Cardiac septum (tissue), 1 donor: ENCODE measurements around the gene CXXC4. TPM values are rescaled to one million over a fixed set of nuclear protein-coding genes. Genes with fewer than 3 reads are reported as not detected.

ENCODE experiments used
- DNase-seq: peaks from one replicate; pipeline ENCODE4 v3.0.0-alpha.2; 2020; ENCODE audit warnings: low spot score
- intact Hi-C: fragments of 100-400 bp; cut with DNase I; formaldehyde crosslinking; loops from one replicate; pipeline ENCODE4 v1.14.0; 2022
- total RNA-seq: library from RNA; stranded (reverse); fragmentation: NEBNext Ultra II Directional; extraction: Animal tissue kit (Norgen Biotek cat#: 25700); gene quantifications from one replicate; pipeline ENCODE4 v1.2.1, GENCODE V29; 2021
- donor health status: DM: no; HTN: no; CAD: no.

Gene CXXC4
- total RNA-seq, 1 donor from 2014 or later: 2.5 TPM

GRCh38 chr4:104429150-104429741 lies 65.4 kb downstream of the CXXC4 start:
- no peak for DNase-seq
- intact Hi-C loops: no loop called here

GRCh38 chr4:104425948-104426347 lies 68.7 kb downstream of the CXXC4 start:
- DNase-seq: no peak
- intact Hi-C loops: no loop called here

GRCh38 chr4:104424989-104425388 lies 69.7 kb downstream of the CXXC4 start:
- intact Hi-C loops: no loop called here
- DNase-seq: no peak

GRCh38 chr4:104424475-104424941 lies 70.2 kb downstream of the CXXC4 start:
- no peak for DNase-seq
- intact Hi-C loops: no loop called here

- intact Hi-C loops: no loop called here
- DNase-seq: no peak
Measured at GRCh38 chr4:104421566-104421965, 73.1 kb downstream of the CXXC4 start.

GRCh38 chr4:104420766-104421165 lies 73.9 kb downstream of the CXXC4 start:
- intact Hi-C loops: no loop called here

More at GRCh38 chr4:104420766-104421165, 73.9 kb downstream of the CXXC4 start:
- no peak for DNase-seq
